SU-DHL-6 (cell line): ENCODE results near the gene MMP17.

ENCODE experiments used
- H2AFZ ChIP-seq: fragments of 200-600 bp; sonication (generic); 2 replicates; pipeline ENCODE4 v1.6.1; 2014; ENCODE audit warnings: low read depth, mild to moderate bottlenecking, moderate library complexity, mixed read lengths, antibody characterized with exemption, low read length; ENCODE audit not compliant: severe bottlenecking
- H3F3A ChIP-seq: fragments of 200-600 bp; shearing (Covaris generic); 2 replicates; pipeline ENCODE4 v1.6.0; 2016; ENCODE audit warnings: antibody characterized with exemption, mild to moderate bottlenecking; ENCODE audit not compliant: insufficient read depth
- H3K27ac ChIP-seq: fragments of 200-600 bp; sonication (generic); 2 replicates; pipeline ENCODE4 v1.5.1; 2016; ENCODE audit warnings: low read depth, mild to moderate bottlenecking, low read length, moderate library complexity, mixed read lengths
- H3K27me3 ChIP-seq: fragments of 200-600 bp; sonication (generic), shearing (Covaris generic); 2 replicates; pipeline ENCODE4 v1.6.0; 2014; ENCODE audit warnings: mild to moderate bottlenecking, low read length
- H3K36me3 ChIP-seq: fragments of 200-600 bp; sonication (generic); 2 replicates; pipeline ENCODE4 v1.6.1; 2014; ENCODE audit warnings: mild to moderate bottlenecking, low read length, mixed read lengths
- H3K4me2 ChIP-seq: fragments of 300-600, 200-600 bp; shearing (Covaris generic), sonication (generic); 2 replicates; pipeline ENCODE4 v1.6.0; 2014; ENCODE audit warnings: low read length, low read depth, mild to moderate bottlenecking; ENCODE audit not compliant: poor library complexity, severe bottlenecking
- H3K4me3 ChIP-seq: fragments of 200-600 bp; sonication (generic); 2 replicates; pipeline ENCODE4 v1.5.1; 2014; ENCODE audit warnings: antibody characterized with exemption, low read length, mild to moderate bottlenecking, mixed read lengths; ENCODE audit not compliant: insufficient read depth, poor library complexity, severe bottlenecking
- H3K79me2 ChIP-seq: fragments of 200-600 bp; sonication (generic); 2 replicates; pipeline ENCODE4 v1.6.1; 2014; ENCODE audit warnings: mild to moderate bottlenecking, low read length, moderate library complexity; ENCODE audit not compliant: insufficient read depth
- H3K9ac ChIP-seq: fragments of 200-600 bp; sonication (generic); 2 replicates; pipeline ENCODE4 v1.7.0; 2014; ENCODE audit warnings: mild to moderate bottlenecking, low read length
- H3K9me2 ChIP-seq: fragments of 200-600 bp; sonication (generic); replicated peaks from 2 replicates; pipeline ENCODE4 v1.6.1; 2014; ENCODE audit warnings: low read length; ENCODE audit not compliant: insufficient read depth
- H3K9me3 ChIP-seq: fragments of 200-600 bp; sonication (generic); 2 replicates; pipeline ENCODE4 v1.6.1; 2014; ENCODE audit warnings: low read length, mixed read lengths; ENCODE audit not compliant: insufficient read depth
- H4K20me1 ChIP-seq: fragments of 200-600 bp; sonication (generic); 2 replicates; pipeline ENCODE4 v1.6.1; 2014; ENCODE audit warnings: low read depth, mild to moderate bottlenecking, antibody characterized with exemption, low read length, moderate library complexity, mixed read lengths
- EZH2phosphoT487 ChIP-seq: fragments of 200-600 bp; sonication (generic), shearing (Covaris generic); conservative IDR thresholded peaks from 2 replicates; pipeline ENCODE4 v1.6.1; 2018; ENCODE audit warnings: mild to moderate bottlenecking, antibody characterized with exemption, low read length, moderate library complexity, mixed read lengths
- TF ChIP-seq, protein P1 (sequence below): fragments of 200-600 bp; sonication (generic); IDR thresholded peaks from one replicate; pipeline ENCODE4 v1.5.1; 2017; ENCODE audit warnings: antibody characterized with exemption, mild to moderate bottlenecking, low read length, moderate library complexity; ENCODE audit not compliant: insufficient read depth, poor library complexity, severe bottlenecking

MMP17 gene

DNA sequence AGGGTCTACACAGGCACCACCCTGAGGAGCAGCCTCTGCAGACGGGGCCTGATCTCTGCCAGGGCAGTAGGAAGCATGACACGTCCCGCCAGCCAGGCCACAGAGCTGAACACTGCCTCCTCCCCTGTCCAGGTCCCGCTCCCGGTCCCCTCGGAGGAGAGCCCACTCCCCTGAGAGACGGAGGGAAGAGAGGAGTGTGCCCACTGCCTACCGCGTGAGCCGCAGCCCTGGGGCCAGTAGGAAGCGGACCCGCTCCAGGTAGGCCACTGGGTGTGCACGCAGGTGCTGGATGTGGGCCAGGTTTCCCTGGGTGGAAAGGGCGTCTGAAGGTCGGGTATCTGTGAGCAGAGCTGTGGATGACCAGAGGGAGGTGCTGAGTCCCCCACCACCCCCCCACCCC lies 41.9 kb upstream of the MMP17 start:
- Histone ChIP-seq H3K4me2 (no peak overlapping the region), H2AFZ (no peak overlapping the region), H3F3A (no peaks in the 10 kb centered on the region), H3K27me3 (no peaks in the 10 kb centered on the region), H3K4me3 (no peak overlapping the region), H4K20me1 (no peaks in the 10 kb centered on the region), H3K9me2 (no peaks in the 10 kb centered on the region), H3K9me3 (no peaks in the 10 kb centered on the region), H3K79me2 (no peaks in the 10 kb centered on the region), H3K9ac (no peak overlapping the region), H3K36me3 (no peaks in the 10 kb centered on the region; the same call in 1 of the 2 replicates), H3K27ac (no peak overlapping the region)
- TF ChIP-seq EZH2phosphoT487: no peak
- TF ChIP-seq, protein P1, sequence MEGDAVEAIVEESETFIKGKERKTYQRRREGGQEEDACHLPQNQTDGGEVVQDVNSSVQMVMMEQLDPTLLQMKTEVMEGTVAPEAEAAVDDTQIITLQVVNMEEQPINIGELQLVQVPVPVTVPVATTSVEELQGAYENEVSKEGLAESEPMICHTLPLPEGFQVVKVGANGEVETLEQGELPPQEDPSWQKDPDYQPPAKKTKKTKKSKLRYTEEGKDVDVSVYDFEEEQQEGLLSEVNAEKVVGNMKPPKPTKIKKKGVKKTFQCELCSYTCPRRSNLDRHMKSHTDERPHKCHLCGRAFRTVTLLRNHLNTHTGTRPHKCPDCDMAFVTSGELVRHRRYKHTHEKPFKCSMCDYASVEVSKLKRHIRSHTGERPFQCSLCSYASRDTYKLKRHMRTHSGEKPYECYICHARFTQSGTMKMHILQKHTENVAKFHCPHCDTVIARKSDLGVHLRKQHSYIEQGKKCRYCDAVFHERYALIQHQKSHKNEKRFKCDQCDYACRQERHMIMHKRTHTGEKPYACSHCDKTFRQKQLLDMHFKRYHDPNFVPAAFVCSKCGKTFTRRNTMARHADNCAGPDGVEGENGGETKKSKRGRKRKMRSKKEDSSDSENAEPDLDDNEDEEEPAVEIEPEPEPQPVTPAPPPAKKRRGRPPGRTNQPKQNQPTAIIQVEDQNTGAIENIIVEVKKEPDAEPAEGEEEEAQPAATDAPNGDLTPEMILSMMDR: no peak

GRCh38 chr12:131787143-131787660 lies 41.0 kb upstream of the MMP17 start:
- Histone ChIP-seq H3F3A (no peaks in the 10 kb centered on the region), H4K20me1 (no peaks in the 10 kb centered on the region), H3K27ac (no peak overlapping the region), H3K27me3 (no peaks in the 10 kb centered on the region), H3K79me2 (no peaks in the 10 kb centered on the region), H3K9ac (no peak overlapping the region), H3K4me2 (no peak overlapping the region), H3K36me3 (no peaks in the 10 kb centered on the region; the same call in 1 of the 2 replicates), H3K9me3 (no peaks in the 10 kb centered on the region), H3K4me3 (no peak overlapping the region), H2AFZ (no peak overlapping the region), H3K9me2 (no peaks in the 10 kb centered on the region)
- TF ChIP-seq EZH2phosphoT487: no peak
- TF ChIP-seq, protein P1: no peak

GRCh38 chr12:131788070-131788469 lies 40.1 kb upstream of the MMP17 start:
- Histone ChIP-seq H3K79me2 (no peaks in the 10 kb centered on the region), H3K9ac (no peak overlapping the region), H3K4me2 (no peak overlapping the region), H2AFZ (no peak overlapping the region), H3K9me3 (no peaks in the 10 kb centered on the region), H3K27me3 (no peaks in the 10 kb centered on the region), H3K9me2 (no peaks in the 10 kb centered on the region), H3F3A (no peaks in the 10 kb centered on the region), H3K36me3 (no peaks in the 10 kb centered on the region; the same call in 1 of the 2 replicates), H3K4me3 (no peak overlapping the region), H4K20me1 (no peaks in the 10 kb centered on the region), H3K27ac (no peak overlapping the region)
- TF ChIP-seq, protein P1: no peak
- TF ChIP-seq EZH2phosphoT487: no peak
